Type B pancreatic cell (in vitro differentiated cells): ENCODE data around the gene EHMT1. TPM values are rescaled to one million over a fixed set of nuclear protein-coding genes. Genes with fewer than 3 reads are reported as not detected.
"Not testable (repeated sequence)": the region's sequence is repeated elsewhere in the genome, so short reads cannot be mapped to it uniquely, and the experiment has no call there.

ENCODE experiments used
- DNase-seq: peaks from one replicate; pipeline ENCODE4 v3.0.0; 2021; ENCODE audit warnings: mixed read lengths; ENCODE audit not compliant: unreplicated experiment; ENCODE audit errors: extremely low spot score
- H3K27ac Mint-ChIP-seq: 2 replicates; pipeline ENCODE4 v1.8.0; 2021; ENCODE audit warnings: mild to moderate bottlenecking, mixed read lengths
- H3K27me3 Mint-ChIP-seq: 2 replicates; pipeline ENCODE4 v1.8.0; 2021; ENCODE audit warnings: mixed read lengths
- H3K36me3 Mint-ChIP-seq: 2 replicates; pipeline ENCODE4 v1.8.0; 2021; ENCODE audit warnings: mixed read lengths
- H3K4me1 Mint-ChIP-seq: one replicate; pipeline ENCODE4 v1.8.0; 2021; ENCODE audit warnings: mixed read lengths; ENCODE audit not compliant: unreplicated experiment
- H3K4me3 Mint-ChIP-seq: 2 replicates; pipeline ENCODE4 v1.8.0; 2021; ENCODE audit warnings: mild to moderate bottlenecking, mixed read lengths
- H3K9me3 Mint-ChIP-seq: 2 replicates; pipeline ENCODE4 v1.8.0; 2021; ENCODE audit warnings: mixed read lengths
- total RNA-seq: library from RNA; stranded (reverse); gene quantifications from 2 replicates; pipeline ENCODE4 v1.2.1, GENCODE V29; 2021; ENCODE audit warnings: low replicate concordance
- TF ChIP-seq, protein P1 (sequence below): fragments of 200-600 bp; sonication (generic); conservative IDR thresholded peaks from 2 replicates; pipeline ENCODE4 v1.5.0; 2021; ENCODE audit warnings: antibody characterized with exemption, mild to moderate bottlenecking

The EHMT1 gene
- total RNA-seq, 1 donor from 2014 or later: 111 TPM

DNA sequence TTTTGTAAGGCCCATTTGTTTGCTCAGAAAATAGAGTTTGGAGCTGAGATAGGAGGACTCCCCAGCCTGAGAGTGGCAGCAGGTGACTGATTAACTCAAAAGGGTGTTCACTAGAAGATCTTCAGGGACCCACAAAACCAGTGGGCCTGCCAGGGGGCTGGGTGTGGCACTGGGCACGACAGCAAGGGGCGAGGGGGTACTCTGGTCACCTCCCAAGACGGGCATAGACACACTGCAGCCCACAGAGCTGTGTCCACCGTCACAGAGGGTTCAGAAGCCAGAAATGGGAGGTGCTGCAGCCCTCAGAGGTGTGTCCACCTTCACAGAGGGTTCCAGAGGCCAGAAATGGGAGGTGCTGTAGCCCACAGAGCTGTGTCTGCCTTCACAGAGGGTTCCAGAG is 183.2 kb downstream of the EHMT1 start:
- Mint-ChIP-seq H3K4me1 (no peaks in the 10 kb centered on the region), H3K9me3 (no peaks in the 10 kb centered on the region), H3K27me3 (no peaks in the 10 kb centered on the region), H3K27ac (no peak overlapping the region), H3K4me3 (no peak overlapping the region), H3K36me3 (peaks cover 54% of the 10 kb centered on the region)
- TF ChIP-seq, protein P1, sequence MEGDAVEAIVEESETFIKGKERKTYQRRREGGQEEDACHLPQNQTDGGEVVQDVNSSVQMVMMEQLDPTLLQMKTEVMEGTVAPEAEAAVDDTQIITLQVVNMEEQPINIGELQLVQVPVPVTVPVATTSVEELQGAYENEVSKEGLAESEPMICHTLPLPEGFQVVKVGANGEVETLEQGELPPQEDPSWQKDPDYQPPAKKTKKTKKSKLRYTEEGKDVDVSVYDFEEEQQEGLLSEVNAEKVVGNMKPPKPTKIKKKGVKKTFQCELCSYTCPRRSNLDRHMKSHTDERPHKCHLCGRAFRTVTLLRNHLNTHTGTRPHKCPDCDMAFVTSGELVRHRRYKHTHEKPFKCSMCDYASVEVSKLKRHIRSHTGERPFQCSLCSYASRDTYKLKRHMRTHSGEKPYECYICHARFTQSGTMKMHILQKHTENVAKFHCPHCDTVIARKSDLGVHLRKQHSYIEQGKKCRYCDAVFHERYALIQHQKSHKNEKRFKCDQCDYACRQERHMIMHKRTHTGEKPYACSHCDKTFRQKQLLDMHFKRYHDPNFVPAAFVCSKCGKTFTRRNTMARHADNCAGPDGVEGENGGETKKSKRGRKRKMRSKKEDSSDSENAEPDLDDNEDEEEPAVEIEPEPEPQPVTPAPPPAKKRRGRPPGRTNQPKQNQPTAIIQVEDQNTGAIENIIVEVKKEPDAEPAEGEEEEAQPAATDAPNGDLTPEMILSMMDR: no peak
- no peak for DNase-seq

DNA sequence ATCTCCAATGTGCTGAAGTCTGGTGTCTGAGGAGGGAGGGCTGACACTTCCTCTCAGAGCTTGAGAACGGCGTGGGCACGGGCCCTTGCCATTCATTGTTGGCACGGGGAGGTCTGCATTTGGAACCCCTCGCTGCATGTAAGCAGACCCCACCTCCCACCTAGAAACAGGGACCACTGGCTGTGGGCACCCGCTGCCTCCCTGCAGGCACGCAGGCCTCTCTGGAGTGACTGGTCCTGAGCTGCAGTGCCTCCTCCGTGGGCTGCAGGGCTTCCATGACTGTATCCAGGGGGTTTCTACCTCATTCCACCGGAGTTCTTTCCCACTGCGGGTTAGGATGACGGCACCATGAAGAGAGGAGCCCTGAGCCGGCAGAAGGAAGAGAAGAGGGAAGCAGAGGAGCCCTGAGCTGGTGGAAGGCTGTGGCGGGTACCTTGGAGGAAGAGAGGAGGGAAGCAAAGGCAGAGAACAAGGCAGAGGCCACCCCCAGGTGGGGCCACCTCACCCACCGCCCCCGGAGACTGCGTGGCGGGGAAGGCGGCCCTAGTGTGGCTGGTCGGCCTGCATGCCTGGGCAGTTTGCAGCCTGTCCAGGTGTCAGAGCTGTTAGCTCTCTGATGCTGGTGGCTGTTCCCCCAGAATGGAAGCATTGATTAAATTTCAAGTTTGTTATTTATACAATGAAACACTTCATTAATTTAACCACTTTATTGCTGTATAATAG is 183.9 kb downstream of the EHMT1 start:
- TF ChIP-seq, protein P1: no peak
- H3K27ac Mint-ChIP-seq: no peak overlapping the region
- no peaks in the 10 kb centered on the region for H3K9me3 Mint-ChIP-seq
- no peaks in the 10 kb centered on the region for H3K27me3 Mint-ChIP-seq
- H3K4me3 Mint-ChIP-seq: no peak overlapping the region
- no peak for DNase-seq
- H3K4me1 Mint-ChIP-seq: no peaks in the 10 kb centered on the region
- peaks cover 52% of the 10 kb centered on the region for H3K36me3 Mint-ChIP-seq

DNA sequence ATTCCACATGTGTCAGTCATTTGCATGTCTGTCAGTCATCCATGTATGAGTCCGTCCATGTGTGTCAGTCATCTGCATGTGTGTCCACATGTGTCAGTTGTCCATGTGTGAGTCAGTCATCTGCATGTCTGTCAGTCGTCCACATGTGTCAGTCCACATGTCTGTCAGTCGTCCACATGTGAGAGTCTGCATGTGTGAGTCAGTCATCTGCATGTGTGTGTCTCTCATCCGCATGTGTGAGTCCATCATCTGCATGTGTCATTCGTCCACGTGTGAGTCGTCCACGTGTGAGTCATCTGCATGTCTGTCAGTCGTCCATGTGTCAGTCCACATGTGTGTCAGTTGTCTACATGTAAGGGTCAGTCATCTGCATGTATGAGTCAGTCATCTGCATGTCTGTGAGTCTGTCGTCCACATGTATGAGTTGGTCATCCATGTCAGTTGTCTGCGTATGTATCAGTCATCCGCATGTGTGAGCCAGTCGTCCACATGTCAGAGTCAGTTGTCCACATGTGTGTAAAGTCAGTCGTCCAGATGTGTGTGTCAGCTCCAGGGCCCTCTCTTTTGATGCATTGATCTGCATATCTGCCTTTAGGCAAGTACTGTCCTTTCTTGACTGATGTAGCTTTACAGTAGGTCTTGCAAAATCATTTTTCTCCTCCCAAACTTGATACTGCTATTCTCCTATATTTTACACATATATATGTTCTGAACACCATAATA is 186.3 kb downstream of the EHMT1 start:
- H3K4me1 Mint-ChIP-seq: no peaks in the 10 kb centered on the region
- no peak for DNase-seq
- no peak overlapping the region for H3K4me3 Mint-ChIP-seq
- no peak overlapping the region for H3K27ac Mint-ChIP-seq
- H3K9me3 Mint-ChIP-seq: no peaks in the 10 kb centered on the region
- TF ChIP-seq, protein P1: no peak
- H3K27me3 Mint-ChIP-seq: no peaks in the 10 kb centered on the region
- peaks cover 44% of the 10 kb centered on the region for H3K36me3 Mint-ChIP-seq

DNA sequence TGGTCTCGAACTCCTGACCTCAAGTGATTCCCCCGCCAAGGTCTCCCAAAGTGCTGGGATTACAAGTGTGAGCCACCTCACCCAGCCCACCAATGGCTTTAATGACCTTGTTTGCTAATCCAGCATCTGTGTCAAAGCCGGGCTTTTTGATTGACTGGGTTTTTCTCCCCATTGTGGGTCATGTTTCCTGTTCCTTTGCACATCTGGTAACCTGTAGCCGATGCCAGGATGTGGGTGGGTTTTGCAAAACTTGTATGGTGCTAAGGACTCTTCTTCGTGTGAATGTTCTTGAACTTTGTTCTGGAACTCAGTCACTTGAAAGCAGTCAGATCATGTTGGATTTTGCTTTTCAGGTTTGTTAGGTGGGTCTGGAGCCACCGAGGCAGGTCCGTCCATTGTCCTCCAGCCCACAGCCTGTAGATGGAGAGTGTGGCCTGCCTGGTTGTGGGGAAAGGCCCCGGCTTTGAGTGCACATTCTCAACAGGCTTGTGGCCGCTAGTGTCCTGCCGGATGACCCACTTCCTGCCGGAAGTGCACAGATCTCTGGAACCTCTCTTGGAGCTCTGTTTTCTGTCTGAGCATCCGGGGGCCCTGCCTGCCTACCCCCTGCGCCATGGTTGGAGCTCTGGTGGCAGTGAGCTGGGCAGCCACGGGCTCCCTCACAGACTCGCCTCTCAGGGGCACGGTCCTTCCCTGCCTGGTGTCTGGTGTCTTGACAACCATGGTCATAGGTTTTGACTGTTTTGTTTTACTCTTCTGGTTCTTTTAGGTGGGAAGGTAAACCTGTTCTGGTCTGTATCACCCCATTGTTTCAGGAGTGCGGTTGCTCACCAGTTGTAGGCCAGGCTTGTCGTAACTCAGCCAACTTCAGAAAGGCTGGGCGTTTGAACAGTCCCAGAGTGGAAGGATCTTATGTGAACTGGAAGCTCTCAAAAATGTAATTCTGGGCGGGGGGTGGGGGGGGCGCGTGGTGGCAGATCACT is 189.2 kb downstream of the EHMT1 start:
- H3K4me3 Mint-ChIP-seq: no peak overlapping the region
- no peak overlapping the region for H3K27ac Mint-ChIP-seq
- TF ChIP-seq, protein P1: no peak
- DNase-seq: no peak
- no peaks in the 10 kb centered on the region for H3K27me3 Mint-ChIP-seq
- H3K4me1 Mint-ChIP-seq: no peaks in the 10 kb centered on the region
- peaks cover 38% of the 10 kb centered on the region for H3K36me3 Mint-ChIP-seq
- H3K9me3 Mint-ChIP-seq: no peaks in the 10 kb centered on the region

DNA sequence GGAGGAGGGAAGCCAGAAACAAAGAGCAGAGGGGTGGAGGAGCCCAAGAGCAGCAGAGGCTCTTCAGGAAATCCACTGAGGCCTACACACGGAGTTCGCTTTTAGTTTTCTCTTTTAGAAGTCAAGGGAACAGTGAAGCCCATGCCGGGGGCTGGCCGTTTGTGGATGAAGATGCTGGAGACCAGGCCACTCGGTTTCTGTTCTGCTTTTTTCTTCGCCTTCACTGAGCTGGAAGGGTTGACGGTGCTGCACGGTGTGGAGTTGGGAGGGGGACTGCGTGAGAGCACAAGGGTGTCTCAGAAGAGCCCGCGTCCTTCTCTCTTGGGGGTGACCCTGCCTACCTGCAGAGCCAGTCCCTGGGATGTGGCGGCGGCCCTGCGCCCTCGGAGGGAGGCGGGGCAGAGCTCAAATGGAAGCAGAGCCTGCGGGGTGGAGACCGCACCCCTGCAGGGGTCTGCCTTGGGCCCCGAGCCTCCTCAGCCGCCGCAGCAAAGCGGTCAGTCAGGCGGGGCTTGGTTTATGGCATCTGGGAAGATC is 190.3 kb downstream of the EHMT1 start:
- H3K27ac Mint-ChIP-seq: no peak overlapping the region
- DNase-seq: no peak
- TF ChIP-seq, protein P1: no peak
- no peaks in the 10 kb centered on the region for H3K9me3 Mint-ChIP-seq
- no peaks in the 10 kb centered on the region for H3K4me1 Mint-ChIP-seq
- no peaks in the 10 kb centered on the region for H3K27me3 Mint-ChIP-seq
- no peak overlapping the region for H3K4me3 Mint-ChIP-seq
- H3K36me3 Mint-ChIP-seq: peaks cover 27% of the 10 kb centered on the region

DNA sequence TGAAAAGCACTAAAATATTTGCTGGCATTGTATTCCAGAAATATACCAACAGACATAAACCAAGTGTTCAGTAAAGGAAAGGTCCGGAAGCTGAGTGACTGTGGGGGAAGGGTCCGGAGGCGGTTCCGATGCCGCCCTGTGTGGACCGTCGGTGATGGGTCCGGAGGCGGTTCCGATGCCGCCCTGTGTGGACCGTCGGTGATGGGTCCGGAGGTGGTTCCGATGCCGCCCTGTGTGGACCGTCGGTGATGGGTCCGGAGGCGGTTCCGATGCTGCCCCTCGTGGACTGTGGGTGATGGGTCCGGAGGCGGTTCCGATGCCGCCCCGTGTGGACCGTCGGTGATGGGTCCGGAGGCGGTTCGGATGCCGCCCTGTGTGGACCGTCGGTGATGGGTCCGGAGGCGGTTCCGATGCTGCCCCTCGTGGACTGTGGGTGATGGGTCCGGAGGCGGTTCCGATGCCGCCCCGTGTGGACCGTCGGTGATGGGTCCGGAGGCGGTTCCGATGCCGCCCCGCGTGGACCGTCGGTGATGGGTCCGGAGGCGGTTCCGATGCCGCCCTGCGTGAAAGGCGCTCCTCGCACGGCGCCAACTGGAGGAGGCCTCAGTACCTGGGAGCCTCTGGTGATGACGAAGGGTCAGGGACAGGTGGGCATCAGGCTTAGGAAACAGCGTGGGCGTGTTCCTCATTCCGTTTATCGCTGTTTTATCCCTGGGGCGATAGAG is 191.1 kb downstream of the EHMT1 start:
- not testable (repeated sequence) for H3K4me3 Mint-ChIP-seq, H3K27ac Mint-ChIP-seq, H3K4me1 Mint-ChIP-seq, H3K27me3 Mint-ChIP-seq, DNase-seq, H3K9me3 Mint-ChIP-seq
- peaks cover 22% of the 10 kb centered on the region for H3K36me3 Mint-ChIP-seq
